ENCODE measurements around the gene HKDC1. TPM values are rescaled to one million over a fixed set of nuclear protein-coding genes. Genes with fewer than 3 reads are reported as not detected.
A peak's percentile ranks its signal among the peaks of the same experiment; 100 is the strongest.
"Not testable (repeated sequence)": the region's sequence is repeated elsewhere in the genome, so short reads cannot be mapped to it uniquely, and the experiment has no call there.

The HKDC1 gene, protein sequence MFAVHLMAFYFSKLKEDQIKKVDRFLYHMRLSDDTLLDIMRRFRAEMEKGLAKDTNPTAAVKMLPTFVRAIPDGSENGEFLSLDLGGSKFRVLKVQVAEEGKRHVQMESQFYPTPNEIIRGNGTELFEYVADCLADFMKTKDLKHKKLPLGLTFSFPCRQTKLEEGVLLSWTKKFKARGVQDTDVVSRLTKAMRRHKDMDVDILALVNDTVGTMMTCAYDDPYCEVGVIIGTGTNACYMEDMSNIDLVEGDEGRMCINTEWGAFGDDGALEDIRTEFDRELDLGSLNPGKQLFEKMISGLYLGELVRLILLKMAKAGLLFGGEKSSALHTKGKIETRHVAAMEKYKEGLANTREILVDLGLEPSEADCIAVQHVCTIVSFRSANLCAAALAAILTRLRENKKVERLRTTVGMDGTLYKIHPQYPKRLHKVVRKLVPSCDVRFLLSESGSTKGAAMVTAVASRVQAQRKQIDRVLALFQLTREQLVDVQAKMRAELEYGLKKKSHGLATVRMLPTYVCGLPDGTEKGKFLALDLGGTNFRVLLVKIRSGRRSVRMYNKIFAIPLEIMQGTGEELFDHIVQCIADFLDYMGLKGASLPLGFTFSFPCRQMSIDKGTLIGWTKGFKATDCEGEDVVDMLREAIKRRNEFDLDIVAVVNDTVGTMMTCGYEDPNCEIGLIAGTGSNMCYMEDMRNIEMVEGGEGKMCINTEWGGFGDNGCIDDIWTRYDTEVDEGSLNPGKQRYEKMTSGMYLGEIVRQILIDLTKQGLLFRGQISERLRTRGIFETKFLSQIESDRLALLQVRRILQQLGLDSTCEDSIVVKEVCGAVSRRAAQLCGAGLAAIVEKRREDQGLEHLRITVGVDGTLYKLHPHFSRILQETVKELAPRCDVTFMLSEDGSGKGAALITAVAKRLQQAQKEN
- total RNA-seq: 1 to 10 TPM in 1 of 2 experiments, under 1 TPM in 1; 0.68 to 1.1 TPM

DNA sequence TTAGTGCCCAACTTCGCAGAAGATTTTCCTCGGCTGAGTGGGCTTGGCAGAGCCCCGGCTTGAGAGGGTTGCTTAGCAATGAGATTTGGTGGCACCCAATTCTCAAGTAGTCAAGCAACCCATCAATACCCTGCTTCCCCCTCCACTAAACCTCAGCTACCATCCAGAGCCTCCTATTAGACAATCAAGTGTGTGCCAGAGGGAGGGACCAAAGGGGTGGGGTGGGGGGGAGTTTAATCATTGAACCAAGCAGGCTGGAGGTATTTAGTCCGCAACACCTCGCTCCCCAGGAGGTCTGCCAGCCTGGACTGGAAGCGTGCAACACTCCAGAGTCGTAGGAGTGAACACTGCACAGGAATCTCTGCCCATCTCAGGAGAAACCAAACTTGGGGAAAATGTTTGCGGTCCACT, at the start of gene HKDC1:
TSS of gene HKDC1 (plus strand) at position 292 of the 411 bp plus-strand sequence. CDS start at position 396, 104 bp downstream.
- Mint-ChIP-seq H3K4me3 (no peak within 1 kb of the TSS), H3K36me3 (no peaks in the 10 kb centered on the region), H3K27me3 (peaks cover 6% of the 10 kb centered on the region), H3K4me1 (peaks cover 41% of the 10 kb centered on the region), H3K27ac (peak within 1 kb of the TSS; percentile 71), H3K9me3 (no peaks in the 10 kb centered on the region)
- POLR2A ChIA-PET: interaction anchor here (0.5 kb wide), 1 partner anchor 951 kb away, joined by 4 read pairs; no protein-coding TSS in a partner anchor
- ATAC-seq (ENCODE audit: low read depth) (no peak), DNase-seq (no peak)

DNA sequence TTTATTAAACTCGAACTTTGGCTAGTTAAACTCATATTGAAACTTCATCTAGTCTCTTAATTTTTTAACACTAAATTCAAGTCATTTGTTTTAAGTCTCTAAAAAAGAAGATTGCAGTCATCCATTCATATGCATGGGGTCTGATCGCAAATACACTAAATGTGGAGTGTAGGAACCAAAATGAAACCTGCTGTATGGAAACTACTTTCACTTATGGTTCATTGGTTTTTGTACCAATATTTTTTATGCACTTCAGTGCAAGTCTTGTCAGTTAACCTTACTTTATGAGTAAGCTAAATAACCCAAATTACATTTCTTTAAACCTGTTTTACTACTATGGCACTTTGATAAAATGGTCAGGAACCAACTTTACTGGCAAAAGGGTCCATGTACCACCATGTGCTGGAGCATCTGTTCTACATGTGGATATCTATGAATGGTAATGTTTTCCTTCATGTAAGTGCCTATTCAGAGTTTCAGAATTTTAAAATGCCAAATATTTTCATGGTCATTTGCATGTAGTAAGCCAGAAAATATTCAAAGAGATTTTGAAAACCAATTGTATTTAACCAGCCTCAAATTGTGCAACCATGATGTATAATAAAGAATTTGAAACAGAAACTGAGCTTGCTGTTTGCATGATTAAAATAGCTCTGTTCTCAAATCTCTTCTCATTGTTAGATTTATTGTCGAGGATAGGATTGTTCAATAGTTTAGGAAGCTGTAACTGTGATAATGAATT, 47.7 kb upstream of the HKDC1 start:
- no peak overlapping the region for H3K27ac Mint-ChIP-seq
- POLR2A ChIA-PET: no interaction called here

DNA sequence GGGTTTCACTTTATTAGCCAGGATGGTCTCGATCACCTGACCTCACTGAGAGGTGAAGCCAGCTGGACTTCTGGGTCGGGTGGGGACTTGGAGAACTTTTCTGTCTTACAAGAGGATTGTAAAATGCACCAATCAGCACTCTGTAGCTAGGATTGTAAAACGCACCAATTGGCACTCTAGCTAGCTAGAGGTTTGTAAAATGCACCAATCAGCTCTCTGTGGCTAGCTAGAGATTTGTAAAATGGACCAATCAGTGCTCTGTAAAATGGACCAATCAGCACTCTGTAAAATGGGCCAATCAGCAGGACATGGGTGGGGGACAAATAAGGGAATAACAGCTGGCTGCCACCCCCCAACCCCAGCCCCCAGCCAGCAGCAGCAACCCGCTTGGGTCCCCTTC, 44.8 kb upstream of the HKDC1 start:
- H3K27me3 Mint-ChIP-seq; ATAC-seq (ENCODE audit: low read depth); H3K27ac Mint-ChIP-seq; H3K36me3 Mint-ChIP-seq; DNase-seq; H3K9me3 Mint-ChIP-seq; H3K4me3 Mint-ChIP-seq; POLR2A ChIA-PET: not testable (repeated sequence)
- H3K4me1 Mint-ChIP-seq: peaks cover 11% of the 10 kb centered on the region

More for the DNA sequence above, 47.7 kb upstream of the HKDC1 start:
- ATAC-seq (ENCODE audit: low read depth) (no peak), DNase-seq (no peak)
- no peaks in the 10 kb centered on the region for H3K9me3 Mint-ChIP-seq
- H3K4me3 Mint-ChIP-seq: no peak overlapping the region
- peaks cover 9% of the 10 kb centered on the region for H3K36me3 Mint-ChIP-seq
- H3K4me1 Mint-ChIP-seq: peaks cover 2% of the 10 kb centered on the region
- no peaks in the 10 kb centered on the region for H3K27me3 Mint-ChIP-seq

DNA sequence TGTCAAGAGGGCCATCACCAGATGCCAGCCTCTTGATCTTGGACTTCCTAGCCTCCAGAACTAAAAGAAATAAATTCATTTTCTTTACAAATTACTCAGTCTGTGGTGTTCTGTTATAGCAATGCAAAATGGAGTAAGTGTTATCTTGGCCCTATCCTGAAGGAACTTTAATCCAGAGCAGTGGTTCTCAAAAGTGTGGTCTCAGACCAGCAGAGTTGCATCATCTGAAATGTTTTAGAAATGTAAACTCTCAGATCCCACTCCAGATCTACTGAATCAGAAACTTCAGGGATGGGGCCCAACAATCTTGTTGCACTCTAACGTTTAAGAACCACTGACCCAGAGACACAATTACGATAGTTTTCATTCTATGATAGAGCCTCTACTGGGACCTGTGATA, 43.3 kb upstream of the HKDC1 start:
- Mint-ChIP-seq H3K27me3 (no peaks in the 10 kb centered on the region), H3K36me3 (no peaks in the 10 kb centered on the region), H3K4me1 (peaks cover 18% of the 10 kb centered on the region), H3K27ac (no peak overlapping the region), H3K4me3 (no peak overlapping the region), H3K9me3 (no peaks in the 10 kb centered on the region)
- POLR2A ChIA-PET: no interaction called here
- DNase-seq (no peak), ATAC-seq (ENCODE audit: low read depth) (no peak)

DNA sequence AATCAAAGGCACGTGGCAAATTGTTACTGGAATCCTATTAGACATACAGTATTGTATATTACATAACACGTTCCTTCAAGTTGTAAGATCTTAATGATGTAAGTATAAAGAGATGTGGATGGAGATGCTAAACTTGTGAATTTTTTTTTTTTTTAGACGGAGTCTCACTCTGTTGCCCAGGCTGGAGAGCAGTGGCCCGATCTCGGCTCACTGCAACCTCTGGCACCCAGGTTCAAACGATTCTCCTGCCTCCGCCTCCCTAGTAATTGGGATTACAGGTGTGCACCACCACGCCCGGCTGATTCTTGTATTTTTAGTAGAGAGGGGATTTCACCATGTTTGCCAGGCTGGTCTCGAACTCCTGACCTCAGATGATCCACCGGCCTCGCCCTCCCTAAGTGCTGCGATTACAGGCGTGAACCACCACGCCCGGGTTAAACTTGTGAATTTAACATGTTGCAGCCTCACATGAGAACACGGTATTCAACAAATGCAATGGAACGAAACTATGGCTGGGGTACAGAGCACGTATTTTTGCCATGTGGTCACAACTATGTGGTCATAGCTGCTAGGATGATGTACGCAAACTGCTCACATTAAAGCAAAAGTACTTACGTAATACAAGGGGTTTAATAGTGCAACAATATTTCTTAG, 40.9 kb upstream of the HKDC1 start:
- Mint-ChIP-seq H3K9me3 (no peaks in the 10 kb centered on the region), H3K4me3 (peak overlapping the region; percentile 91), H3K27ac (peak overlapping the region; percentile 100), H3K4me1 (peaks cover 27% of the 10 kb centered on the region), H3K36me3 (no peaks in the 10 kb centered on the region), H3K27me3 (no peaks in the 10 kb centered on the region)
- ATAC-seq (ENCODE audit: low read depth): peak; percentile 26
- POLR2A ChIA-PET: interaction anchor here (0.6 to 1.9 kb wide), 12 partner anchors 8 to 229 kb away, joined by 3 to 6 read pairs (median 4); no protein-coding TSS in a partner anchor
- no peak for DNase-seq

DNA sequence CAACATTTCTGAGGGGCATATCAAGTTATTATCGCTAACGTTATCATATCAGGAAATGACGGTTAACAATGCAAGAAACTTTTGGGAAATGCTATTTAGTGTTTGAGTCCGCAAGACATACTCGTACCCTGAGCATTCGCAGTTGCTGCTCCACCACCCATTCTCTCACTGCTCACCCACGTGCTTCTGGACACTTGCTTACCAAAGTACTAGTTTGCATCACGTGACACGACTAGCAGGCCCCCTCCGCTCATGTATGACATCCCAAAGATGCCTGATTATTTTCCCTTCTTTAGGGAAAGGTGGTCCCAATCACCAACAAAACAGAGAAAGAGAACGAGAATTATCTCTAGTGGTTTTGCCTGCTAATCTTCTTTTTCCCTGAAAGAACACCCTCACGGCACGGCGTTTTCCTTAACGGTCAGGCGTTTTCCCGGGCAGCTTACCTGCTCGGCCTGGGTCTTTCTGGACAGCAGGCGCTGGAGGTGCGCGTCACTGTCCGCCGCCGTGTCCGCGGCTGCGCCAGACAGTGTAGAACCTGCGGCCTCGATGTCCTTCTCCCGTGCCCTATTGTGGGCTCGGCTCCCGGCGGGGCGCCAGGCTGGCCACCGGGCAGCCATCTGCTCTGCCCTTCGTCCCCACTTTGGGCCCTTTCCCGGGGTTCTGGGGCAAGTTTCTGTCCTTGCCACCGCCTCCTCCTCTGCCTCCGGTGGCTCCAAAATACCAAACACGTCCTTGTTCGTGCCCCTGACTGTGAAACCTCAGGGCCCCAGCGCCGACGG, 40.2 kb upstream of the HKDC1 start, which contains the start of gene SUPV3L1:
TSS of gene SUPV3L1 (plus strand) at position 492 of the 782 bp plus-strand sequence. CDS start at position 550, 58 bp downstream.
- peak within 1 kb of the TSS; percentile 91 for H3K4me3 Mint-ChIP-seq
- DNase-seq (peak; percentile 89), ATAC-seq (ENCODE audit: low read depth) (peak; percentile 82)
- H3K9me3 Mint-ChIP-seq: no peaks in the 10 kb centered on the region
- H3K36me3 Mint-ChIP-seq: peaks cover under 1% of the 10 kb centered on the region
- H3K27ac Mint-ChIP-seq: peak within 1 kb of the TSS; percentile 100
- peaks cover 29% of the 10 kb centered on the region for H3K4me1 Mint-ChIP-seq
- POLR2A ChIA-PET: interaction anchor here (0.6 to 1.9 kb wide), 13 partner anchors 9 to 229 kb away, joined by 3 to 6 read pairs (median 4); no protein-coding TSS in a partner anchor
- no peaks in the 10 kb centered on the region for H3K27me3 Mint-ChIP-seq

DNA sequence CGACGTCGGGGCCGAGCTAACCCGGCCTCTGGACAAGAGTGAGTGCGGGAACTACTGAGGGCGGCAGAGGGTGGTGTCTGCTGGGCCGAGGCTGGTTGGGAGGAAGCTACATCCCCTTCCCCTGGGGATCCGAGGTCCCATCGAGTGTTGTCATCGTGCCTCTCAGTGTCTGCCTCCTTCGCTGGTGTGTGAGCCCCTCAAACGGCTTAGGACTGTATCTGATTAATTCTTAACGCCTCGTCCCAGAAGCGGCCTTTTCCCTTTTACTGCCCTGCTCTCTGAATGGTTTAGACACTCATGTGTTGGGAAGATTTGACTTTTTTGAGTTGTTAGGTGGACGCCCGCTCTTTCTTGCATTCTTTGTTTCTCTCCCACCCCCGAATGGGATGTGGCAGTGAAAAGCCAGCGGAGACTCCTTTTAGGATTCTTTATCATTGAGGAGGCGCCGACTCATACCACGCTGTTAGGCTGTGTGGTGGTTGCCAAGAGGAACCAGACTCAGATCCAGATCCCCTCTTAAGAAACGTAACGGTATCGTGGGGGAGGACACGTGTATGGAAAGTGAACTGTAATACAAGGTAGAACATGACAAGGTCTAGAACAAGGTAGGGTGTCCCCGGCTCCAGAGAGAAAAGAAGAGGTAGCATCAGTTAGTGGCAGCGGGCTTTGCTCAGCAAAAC, 39.5 kb upstream of the HKDC1 start:
- Mint-ChIP-seq H3K27me3 (no peaks in the 10 kb centered on the region), H3K36me3 (peaks cover 2% of the 10 kb centered on the region), H3K27ac (peak overlapping the region; percentile 100), H3K9me3 (no peaks in the 10 kb centered on the region), H3K4me1 (peaks cover 34% of the 10 kb centered on the region), H3K4me3 (peak overlapping the region; percentile 91)
- POLR2A ChIA-PET: interaction anchor here (0.7 to 1.9 kb wide), 10 partner anchors 9 to 228 kb away, joined by 3 to 6 read pairs (median 4); no protein-coding TSS in a partner anchor
- DNase-seq (no peak), ATAC-seq (ENCODE audit: low read depth) (peak; percentile 44)

DNA sequence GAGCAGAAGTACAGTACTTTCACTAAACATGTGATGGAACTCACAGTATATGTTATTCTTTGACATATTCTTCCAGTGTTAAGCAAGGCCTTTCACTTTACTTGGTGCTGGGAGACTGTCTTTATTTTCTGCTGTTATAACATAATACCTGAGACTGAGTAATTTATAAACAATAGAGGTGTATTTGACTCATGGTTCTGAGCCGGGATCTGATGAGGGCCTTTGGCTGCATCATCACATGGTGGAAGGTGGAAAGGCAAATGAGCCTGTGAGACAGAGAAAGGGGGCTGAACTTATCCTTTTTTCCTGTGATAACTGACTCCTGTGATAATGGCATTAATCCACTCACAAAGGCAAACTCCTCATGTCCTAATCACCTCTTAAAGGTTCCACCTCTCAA, 38.7 kb upstream of the HKDC1 start:
- peaks cover 2% of the 10 kb centered on the region for H3K36me3 Mint-ChIP-seq
- DNase-seq (no peak), ATAC-seq (ENCODE audit: low read depth) (no peak)
- no peaks in the 10 kb centered on the region for H3K27me3 Mint-ChIP-seq
- no peak overlapping the region for H3K27ac Mint-ChIP-seq
- peak overlapping the region; percentile 91 for H3K4me3 Mint-ChIP-seq
- no peaks in the 10 kb centered on the region for H3K9me3 Mint-ChIP-seq
- POLR2A ChIA-PET: no interaction called here
- H3K4me1 Mint-ChIP-seq: peaks cover 36% of the 10 kb centered on the region

DNA sequence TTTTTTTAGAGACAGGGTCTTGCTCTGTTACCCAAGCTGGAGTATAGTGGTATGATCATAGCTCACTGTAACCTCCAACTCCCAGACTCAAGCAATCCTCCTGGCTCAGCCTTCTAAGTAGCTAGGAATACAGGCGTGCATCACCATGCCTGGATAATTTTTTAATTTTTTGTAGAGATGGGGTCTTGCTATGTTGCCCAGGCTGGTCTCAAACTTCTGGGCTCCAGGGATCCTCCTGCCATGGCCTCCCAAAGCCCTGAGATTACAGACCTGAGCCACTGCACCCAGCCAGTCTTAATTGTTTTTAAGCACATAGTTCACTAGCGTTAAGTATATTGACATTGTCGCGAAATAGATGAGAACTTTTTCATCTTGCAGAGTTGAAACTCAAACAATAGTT, 38.1 kb upstream of the HKDC1 start:
- Mint-ChIP-seq H3K36me3 (peaks cover 2% of the 10 kb centered on the region), H3K4me3 (no peak overlapping the region), H3K9me3 (no peaks in the 10 kb centered on the region), H3K27me3 (no peaks in the 10 kb centered on the region), H3K27ac (no peak overlapping the region), H3K4me1 (peaks cover 36% of the 10 kb centered on the region)
- no peak for ATAC-seq (ENCODE audit: low read depth)
- DNase-seq: no peak
- POLR2A ChIA-PET: no interaction called here

DNA sequence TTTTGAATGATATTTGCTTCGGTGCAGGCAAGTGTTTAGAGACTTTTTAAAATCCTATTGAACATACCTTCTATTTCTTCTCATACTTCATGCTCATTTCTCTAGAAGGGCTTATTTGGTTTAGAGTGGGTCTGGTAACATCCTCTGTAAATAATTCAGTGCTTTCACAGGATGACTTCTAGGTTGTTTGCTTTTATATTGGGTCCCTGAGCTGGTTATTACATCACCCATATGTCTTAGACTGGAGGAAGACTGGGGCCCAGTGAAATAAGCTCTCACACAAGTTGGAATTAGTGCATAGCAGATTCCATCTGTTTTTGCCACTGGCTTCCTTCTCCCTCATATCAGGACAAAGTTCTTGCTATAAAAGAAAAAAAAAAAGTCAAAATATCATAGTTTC, 33.6 kb upstream of the HKDC1 start:
- ATAC-seq (ENCODE audit: low read depth): no peak
- no peaks in the 10 kb centered on the region for H3K27me3 Mint-ChIP-seq
- H3K36me3 Mint-ChIP-seq: peaks cover 10% of the 10 kb centered on the region
- H3K9me3 Mint-ChIP-seq: no peaks in the 10 kb centered on the region
- POLR2A ChIA-PET: no interaction called here
- no peak for DNase-seq
- H3K27ac Mint-ChIP-seq: no peak overlapping the region
- H3K4me3 Mint-ChIP-seq: no peak overlapping the region
- peaks cover 20% of the 10 kb centered on the region for H3K4me1 Mint-ChIP-seq

DNA sequence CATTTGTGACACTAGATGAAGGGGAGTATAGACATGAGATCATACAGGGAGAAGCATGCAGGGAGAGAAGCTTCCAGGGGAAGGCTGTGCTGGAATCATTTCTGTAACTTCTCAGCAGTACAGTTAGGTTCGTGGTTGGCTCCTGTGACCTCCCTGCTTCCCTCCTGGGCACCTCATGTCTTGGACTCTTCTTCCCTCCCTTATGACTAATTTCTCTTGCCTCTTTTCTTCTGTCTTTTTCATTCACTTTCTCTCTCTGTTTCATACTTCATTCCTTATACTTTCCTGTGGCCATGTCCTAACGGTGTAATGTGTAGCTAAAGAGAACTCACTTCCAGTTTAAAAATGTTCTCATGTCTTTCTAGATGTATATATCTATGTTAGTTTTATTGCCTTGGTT, 19.1 kb upstream of the HKDC1 start:
- Mint-ChIP-seq H3K27me3 (no peaks in the 10 kb centered on the region), H3K36me3 (peaks cover 18% of the 10 kb centered on the region), H3K9me3 (no peaks in the 10 kb centered on the region), H3K4me3 (no peak overlapping the region), H3K4me1 (peaks cover 37% of the 10 kb centered on the region), H3K27ac (peak overlapping the region; percentile 54)
- POLR2A ChIA-PET: interaction anchor here (0.6 to 1.9 kb wide), 2 partner anchors 21 to 28 kb away, joined by 3 to 6 read pairs; partner anchors contain the start of gene SUPV3L1
- ATAC-seq (ENCODE audit: low read depth) (no peak), DNase-seq (no peak)

All from activated naive CD8-positive, alpha-beta T cell treated with anti-CD3 and anti-CD28 coated beads, Interleukin-2, amount 10 ng/mL, durations not matched to agents 7 days and 5 days (primary cell).